HG02759 (cell line): ENCODE data around the gene GMPS.
"Not testable (repeated sequence)": the region's sequence is repeated elsewhere in the genome, so short reads cannot be mapped to it uniquely, and the experiment has no call there.

Source experiments
- ATAC-seq: cut with Tn5 transposase; IDR thresholded peaks from one replicate; pipeline ENCODE4 v1.9.1; 2021; ENCODE audit warnings: mild to moderate bottlenecking, moderate library complexity; ENCODE audit not compliant: unreplicated experiment

The GMPS gene

GRCh38 chr3:155870133-155870944 is at the start of gene GMPS:
GMPS (plus strand) TSS chr3:155870650; CDS start chr3:155870871, 221 bp downstream.
- peak; percentile 91 for ATAC-seq

GRCh38 chr3:155828490-155829098 is 41.9 kb upstream of the GMPS start:
- ATAC-seq = not testable (repeated sequence)

GRCh38 chr3:155835341-155836071 is 34.9 kb upstream of the GMPS start:
- no peak for ATAC-seq

- no peak for ATAC-seq
Observed at GRCh38 chr3:155843569-155843968, 26.9 kb upstream of the GMPS start.

- no peak for ATAC-seq
Observed at GRCh38 chr3:155846119-155846518, 24.3 kb upstream of the GMPS start.

GRCh38 chr3:155847993-155848392 is 22.5 kb upstream of the GMPS start:
- ATAC-seq = no peak

GRCh38 chr3:155849404-155849803 is 21.0 kb upstream of the GMPS start:
- ATAC-seq = not testable (repeated sequence)

- ATAC-seq = no peak
Observed at GRCh38 chr3:155852341-155852740, 18.1 kb upstream of the GMPS start.

- peak; percentile 6 for ATAC-seq
Observed at GRCh38 chr3:155853214-155854140, 17.0 kb upstream of the GMPS start.

GRCh38 chr3:155854141-155854940 is 16.1 kb upstream of the GMPS start, which contains the start of gene SLC33A1:
SLC33A1 (minus strand) TSS chr3:155854427; CDS start chr3:155853997, 430 bp downstream.
- peak; percentile 95 for ATAC-seq

- no peak for ATAC-seq
Observed at GRCh38 chr3:155859859-155860258, 10.6 kb upstream of the GMPS start.

- not testable (repeated sequence) for ATAC-seq
Observed at GRCh38 chr3:155860424-155860823, 10.0 kb upstream of the GMPS start.

GRCh38 chr3:155861476-155862183 is 8.8 kb upstream of the GMPS start:
- ATAC-seq = no peak

GRCh38 chr3:155862290-155862982 is 8.0 kb upstream of the GMPS start:
- not testable (repeated sequence) for ATAC-seq

GRCh38 chr3:155863072-155863784 is 7.2 kb upstream of the GMPS start:
- no peak for ATAC-seq

GRCh38 chr3:155869691-155870090 is 759 bp upstream of the GMPS start:
- no peak for ATAC-seq

- ATAC-seq = peak; percentile 32
Observed at GRCh38 chr3:155870945-155871745, 695 bp downstream of the GMPS start.
